ENCODE measurements around the gene PTTG1IP.

DNA sequence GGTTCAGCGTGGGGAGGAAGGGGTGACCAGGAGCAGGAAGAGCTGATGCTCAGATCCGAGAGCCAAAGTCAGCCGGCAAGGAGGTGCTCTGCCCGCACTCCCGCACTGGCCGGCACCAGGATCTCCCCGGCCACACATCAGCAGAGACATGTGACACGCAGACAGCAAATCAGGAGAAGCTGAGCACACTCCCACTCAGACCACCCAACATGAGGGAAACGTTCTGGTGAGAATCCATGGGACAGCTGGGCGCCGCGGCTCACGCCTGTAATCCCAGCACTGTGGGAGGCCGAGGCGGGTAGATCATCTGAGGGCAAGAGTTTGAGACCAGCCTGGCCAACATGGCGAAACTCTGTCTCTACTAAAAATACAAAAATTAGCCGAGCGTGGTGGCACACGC, 18.6 kb upstream of the PTTG1IP start:
- TF ChIP-seq CTCF (IDR thresholded peaks at IDR 0.05; ENCODE audit: low read depth, low read length, poor library complexity, severe bottlenecking): no peak
- no peak for TF ChIP-seq EZH2phosphoT487 (IDR thresholded peaks at IDR 0.05; ENCODE audit: borderline replicate concordance, low read length)
